Measurements from ENCODE around the gene GNG2.

Gene GNG2

GRCh38 chr14:51856792-51857296, 3.6 kb upstream of the GNG2 start:
- DNase-seq: no peak

- no peak for DNase-seq
Measured at GRCh38 chr14:51859131-51859530, 1.3 kb upstream of the GNG2 start.

GRCh38 chr14:51860825-51861499, 550 bp downstream of the GNG2 start:
- no peak for DNase-seq

- DNase-seq: no peak
Measured at GRCh38 chr14:51862176-51862796, 1.9 kb downstream of the GNG2 start.

- DNase-seq: no peak
Measured at GRCh38 chr14:51862860-51863259, 2.4 kb downstream of the GNG2 start.

- DNase-seq: no peak
Measured at GRCh38 chr14:51865953-51866747, 5.7 kb downstream of the GNG2 start.

DNA sequence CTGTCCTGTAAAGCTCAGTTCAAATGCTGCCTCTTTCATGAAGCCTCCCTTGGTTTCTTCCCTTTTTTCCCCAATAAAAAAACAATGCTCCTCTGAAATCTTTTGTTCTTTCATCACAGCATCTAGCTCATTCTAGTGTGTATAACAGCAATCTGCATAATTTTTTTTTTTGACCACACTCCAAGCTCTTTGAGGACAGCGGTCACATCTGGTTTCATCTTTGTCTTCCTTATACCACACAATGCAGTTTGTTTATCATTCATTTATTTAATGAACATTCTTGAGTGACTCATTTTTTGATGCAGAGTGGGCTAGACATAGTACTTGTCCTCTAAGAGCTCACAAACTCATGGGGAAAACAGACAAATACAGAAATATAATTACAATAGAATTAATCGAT, 7.3 kb downstream of the GNG2 start:
- no peak for DNase-seq

DNA sequence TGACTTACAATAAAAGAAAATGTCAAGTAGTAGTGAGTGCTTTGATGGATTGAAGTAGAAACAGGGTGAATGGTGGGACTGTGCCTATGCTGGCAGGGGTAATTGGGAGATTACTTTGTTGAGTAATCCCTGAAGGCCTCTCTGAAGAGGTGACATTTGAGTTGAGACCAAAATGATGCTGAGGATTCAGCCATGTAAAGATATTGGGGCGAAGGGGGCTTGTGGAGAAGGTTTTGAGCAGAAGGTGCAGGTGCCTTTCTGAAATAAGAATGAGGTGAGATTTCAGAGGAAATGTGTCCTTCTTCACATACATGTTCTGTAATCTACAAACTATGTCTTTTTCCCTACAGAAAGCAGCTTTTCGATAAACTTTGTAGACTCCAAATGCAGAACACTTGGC, 8.0 kb downstream of the GNG2 start:
- DNase-seq: peak; percentile 35

DNA sequence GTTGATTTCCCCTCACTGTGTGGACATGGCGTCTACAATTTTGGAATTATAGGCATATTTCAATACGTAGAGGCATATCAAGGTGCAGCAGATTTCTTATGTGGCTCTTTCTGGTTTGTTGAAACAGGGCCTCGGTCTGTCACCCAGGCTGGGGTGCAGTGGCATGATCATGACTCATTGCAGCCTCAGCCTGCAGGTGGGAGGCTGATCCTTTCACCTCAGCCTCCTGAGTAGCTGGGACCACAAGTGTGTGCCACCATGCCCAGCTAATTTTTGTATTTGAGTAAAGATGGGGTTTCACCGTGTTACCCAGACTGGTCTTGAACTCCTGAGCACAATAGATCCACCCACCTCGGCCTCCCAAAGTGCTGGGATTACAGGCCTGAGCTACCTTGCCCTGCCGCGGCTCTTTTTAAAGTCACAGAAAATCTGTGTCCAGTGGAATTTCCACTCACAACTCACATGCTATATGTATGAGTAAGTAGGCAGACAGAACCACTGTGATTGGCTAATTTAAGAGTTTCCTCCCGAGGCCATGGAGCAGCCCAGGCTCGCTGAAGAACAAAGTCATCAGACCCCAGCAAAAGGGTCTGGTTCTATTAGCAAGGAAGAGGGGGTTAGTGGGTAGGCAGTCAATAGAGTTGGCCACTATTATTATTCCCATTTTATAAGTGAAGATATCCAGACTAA, 9.1 kb downstream of the GNG2 start:
- no peak for DNase-seq

DNA sequence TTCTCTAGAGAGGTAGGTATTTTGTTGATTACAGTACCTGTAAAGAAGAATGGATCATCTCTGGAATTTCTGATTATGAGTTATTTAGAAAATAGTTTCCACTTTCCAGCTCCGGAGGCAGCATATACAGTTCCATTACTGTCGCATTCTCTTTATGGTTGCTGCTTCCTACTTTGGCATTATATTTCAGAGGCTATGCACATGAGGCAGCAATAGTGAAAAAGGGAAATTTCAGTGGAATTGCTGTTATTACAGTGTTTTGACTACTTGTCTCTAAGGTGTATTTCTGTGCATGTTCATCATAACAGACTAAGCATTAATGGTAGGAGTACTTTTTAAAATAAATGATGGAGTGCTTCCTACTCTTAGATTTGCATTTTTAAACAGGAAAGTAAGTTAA, 10.2 kb downstream of the GNG2 start:
- DNase-seq: no peak

DNA sequence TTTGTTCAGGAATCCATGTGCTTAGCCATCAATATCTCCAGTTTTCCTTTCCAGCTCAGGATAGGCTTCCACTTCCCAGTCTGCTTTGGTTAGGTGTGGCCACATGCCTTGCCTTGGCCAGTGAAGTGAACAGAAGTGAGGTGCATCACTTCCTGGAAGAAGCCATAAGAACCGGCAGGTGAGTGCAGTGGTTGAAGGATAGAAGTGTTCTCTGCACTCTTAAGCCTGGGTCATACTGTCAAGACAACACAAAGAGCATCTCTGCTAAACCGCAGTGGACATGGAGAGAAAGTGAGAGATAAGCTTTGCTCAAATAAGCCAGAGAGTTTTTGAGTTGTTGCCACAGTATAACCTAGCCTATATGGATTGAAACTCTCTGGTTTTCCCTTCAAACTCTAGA, 11.4 kb downstream of the GNG2 start:
- no peak for DNase-seq

- no peak for DNase-seq
Measured at GRCh38 chr14:51872396-51872795, 12.0 kb downstream of the GNG2 start.

DNA sequence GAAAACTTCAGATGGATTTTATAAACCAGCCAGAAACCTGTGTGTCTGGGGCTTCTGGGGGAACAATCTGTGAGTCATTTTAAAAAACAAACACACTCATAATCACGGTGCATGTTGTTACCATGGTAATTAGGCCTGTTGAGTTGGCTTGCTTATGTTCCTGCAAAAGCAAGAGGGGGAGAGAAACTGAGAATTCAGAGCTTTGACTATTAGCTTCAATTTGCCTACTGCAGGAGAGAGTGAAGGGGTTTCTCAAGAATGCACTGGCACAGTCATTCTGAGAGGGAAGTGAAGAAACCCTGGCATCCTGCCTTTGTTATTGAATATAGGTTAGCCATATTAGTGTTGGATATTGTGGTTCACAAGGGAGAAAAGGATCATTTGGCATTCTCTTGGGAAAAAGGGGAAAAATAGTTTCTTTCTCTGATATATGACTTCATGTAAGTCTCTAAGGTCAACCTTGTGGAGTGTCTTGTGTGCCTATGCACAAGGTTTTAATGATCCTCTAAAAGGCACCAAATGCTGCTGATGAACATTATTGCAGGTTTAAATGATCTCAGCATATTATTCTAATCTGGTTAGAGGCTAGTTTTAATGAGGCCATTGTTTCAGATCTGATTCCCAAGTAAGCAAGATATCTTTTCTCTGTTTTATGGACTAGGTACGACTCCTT, 12.9 kb downstream of the GNG2 start:
- DNase-seq: peak; percentile 81

DNA sequence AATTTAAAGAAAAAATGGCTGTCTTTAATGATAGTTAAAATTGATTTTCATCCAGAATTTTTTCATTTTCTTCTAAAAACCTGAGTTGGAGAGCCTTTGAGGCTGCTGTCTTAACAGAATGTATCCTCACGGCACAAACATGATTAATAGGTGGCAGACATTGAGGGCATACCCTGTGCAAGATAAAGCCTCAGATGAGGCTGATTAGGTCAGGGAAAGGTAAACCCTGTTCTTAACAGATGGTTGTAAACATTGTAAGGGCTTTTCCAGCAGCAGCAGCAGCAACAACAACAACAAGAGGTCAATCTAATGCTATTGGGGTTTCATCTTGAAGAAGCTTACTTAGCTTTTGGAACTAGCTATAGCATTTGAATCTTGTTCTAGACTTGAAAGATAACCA, 17.4 kb downstream of the GNG2 start:
- DNase-seq: no peak

GRCh38 chr14:51879170-51879569, 18.8 kb downstream of the GNG2 start:
- DNase-seq: no peak

GRCh38 chr14:51880835-51881580, 20.6 kb downstream of the GNG2 start:
- no peak for DNase-seq

- DNase-seq: no peak
Measured at GRCh38 chr14:51881636-51882035, 21.2 kb downstream of the GNG2 start.

DNA sequence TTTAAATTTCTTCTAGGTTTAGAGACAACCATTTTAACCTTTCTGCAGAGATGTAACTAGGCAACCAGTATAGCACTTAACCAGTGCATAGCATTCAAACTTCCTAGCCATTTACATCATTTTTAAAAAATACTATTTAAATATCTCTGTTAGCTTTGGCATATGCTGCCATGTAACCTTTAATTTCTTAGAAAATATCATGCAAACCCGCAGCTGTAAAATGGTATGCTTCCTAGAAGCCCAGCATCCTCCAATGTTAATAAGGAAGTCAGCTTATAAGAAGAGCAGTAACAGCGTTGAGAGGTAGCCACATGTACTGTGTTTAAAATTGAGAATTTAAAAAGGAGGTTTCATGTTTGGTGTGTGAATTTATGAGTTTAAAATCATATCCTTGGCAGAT, 22.8 kb downstream of the GNG2 start:
- DNase-seq: no peak

DNA sequence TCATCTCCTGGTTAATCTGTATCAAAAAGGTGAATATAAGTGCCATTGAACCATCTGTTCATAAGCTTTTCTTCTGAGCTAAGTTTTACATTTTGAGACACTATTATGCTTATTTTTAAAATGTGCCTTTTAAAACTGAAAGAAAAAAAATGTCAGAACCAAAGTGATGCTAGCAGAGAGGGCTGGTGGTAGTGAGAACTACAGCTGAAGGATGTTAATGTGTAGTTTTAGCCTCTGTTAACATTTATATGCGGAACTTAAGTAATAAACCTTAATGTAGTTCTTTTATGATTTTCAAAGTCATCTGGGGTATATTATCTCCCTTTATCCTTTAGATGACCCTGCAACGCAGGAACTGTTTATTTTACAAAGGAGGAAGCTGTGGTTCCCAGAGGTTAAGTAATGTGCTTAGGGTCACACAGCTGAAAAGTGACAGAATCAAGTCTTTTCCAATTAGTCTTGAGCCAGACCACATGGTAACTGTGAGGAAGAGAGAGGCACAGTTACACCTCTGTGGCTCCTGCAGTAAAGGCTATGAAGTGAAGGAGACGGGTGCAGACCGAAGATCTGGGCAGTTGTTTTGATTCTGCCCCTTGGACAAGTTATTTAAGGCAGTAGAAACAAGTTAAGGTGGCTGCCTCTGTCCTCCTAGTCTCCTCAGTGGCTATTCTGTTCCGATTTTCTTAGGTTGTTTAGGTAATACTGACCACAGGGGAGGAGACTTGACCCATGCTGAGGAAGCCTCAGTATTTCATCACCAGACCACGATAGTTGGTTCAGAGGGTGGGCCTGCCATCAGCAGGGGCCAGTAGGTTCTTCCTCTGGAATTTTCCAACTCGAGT, 23.9 kb downstream of the GNG2 start:
- no peak for DNase-seq

GRCh38 chr14:51889851-51890250, 29.4 kb downstream of the GNG2 start:
- no peak for DNase-seq

GRCh38 chr14:51894250-51894649, 33.8 kb downstream of the GNG2 start:
- no peak for DNase-seq

Data from NCI-H1436 (cell line).